IMR-90 (cell line): Measurements from ENCODE around the gene S100A13. TPM values are rescaled to one million over a fixed set of nuclear protein-coding genes. Genes with fewer than 3 reads are reported as not detected.

ENCODE experiments used
- ATAC-seq: fragments of 200-7000 bp; cut with Tn5 transposase; 2 replicates; pipeline ENCODE4 v1.9.1; 2020; ENCODE audit warnings: low read depth, mild to moderate bottlenecking, moderate library complexity
- BruUV-seq: library from RNA; stranded (reverse); fragments of 400-500 nt; replicated peaks from 2 replicates; lab custom pipeline; 2021; lab: Mats Ljungman, UMichigan
- CTCF ChIA-PET: fragments of 300-600 bp; formaldehyde crosslinking; extraction: SDS; loops from one replicate; lab custom pipeline; 2021; ENCODE audit warnings: antibody characterized with exemption; lab: Yijun Ruan, JAX
- POLR2A ChIA-PET: fragments of 300-600 bp; sonication (Branson Sonifier 250); formaldehyde crosslinking; loops from one replicate; lab custom pipeline; 2022; ENCODE audit warnings: antibody characterized with exemption; ENCODE audit not compliant: unreplicated experiment; lab: Charles Lee
- DNase-seq: peaks from one replicate; pipeline ENCODE4 v3.0.0; 2013
- H2AFZ ChIP-seq: replicated peaks from 2 replicates; pipeline ENCODE3; 2013; ENCODE audit warnings: low read length, mild to moderate bottlenecking; ENCODE audit not compliant: poor library complexity
- H2AK5ac ChIP-seq: 2 replicates; pipeline ENCODE4 v1.6.1; 2013; ENCODE audit warnings: low read depth, low read length, inconsistent platforms
- H2AK9ac ChIP-seq: replicated peaks from 2 replicates; pipeline ENCODE3; 2013; ENCODE audit warnings: mild to moderate bottlenecking, low read depth, low read length, moderate library complexity; ENCODE audit not compliant: poor library complexity
- H2BK120ac ChIP-seq: 2 replicates; pipeline ENCODE4 v1.6.1; 2013; ENCODE audit warnings: low read depth, low read length, inconsistent platforms
- H2BK15ac ChIP-seq: 3 replicates; pipeline ENCODE4 v1.6.1; 2013; ENCODE audit warnings: low read depth, low read length, inconsistent platforms
- H2BK20ac ChIP-seq: 2 replicates; pipeline ENCODE4 v1.6.1; 2013; ENCODE audit warnings: low read depth, mild to moderate bottlenecking, inconsistent platforms, low read length, moderate library complexity
- H2BK5ac ChIP-seq: 2 replicates; pipeline ENCODE4 v1.6.1; 2013; ENCODE audit warnings: mild to moderate bottlenecking, low read depth, low read length, inconsistent platforms; ENCODE audit not compliant: poor library complexity, severe bottlenecking
- H3K14ac ChIP-seq: replicated peaks from 2 replicates; pipeline ENCODE4 v1.6.1; 2013; ENCODE audit warnings: low read depth, low read length, inconsistent platforms
- H3K18ac ChIP-seq: 2 replicates; pipeline ENCODE4 v1.6.1; 2013; ENCODE audit warnings: low read depth, low read length, control low read depth
- H3K23ac ChIP-seq: 2 replicates; pipeline ENCODE4 v1.6.1; 2013; ENCODE audit warnings: low read depth, low read length, inconsistent platforms
- H3K27ac ChIP-seq: 2 replicates; pipeline ENCODE4 v1.5.1; 2013; ENCODE audit warnings: mild to moderate bottlenecking, control low read depth, low read length; ENCODE audit not compliant: insufficient read depth
- H3K27me3 ChIP-seq: 2 replicates; pipeline ENCODE4 v1.6.1; 2013; ENCODE audit warnings: low read length; ENCODE audit not compliant: control insufficient read depth, insufficient read depth
- H3K36me3 ChIP-seq: 2 replicates; pipeline ENCODE4 v1.6.1; 2013; ENCODE audit warnings: low read length, mixed read lengths; ENCODE audit not compliant: control insufficient read depth, insufficient read depth
- H3K4ac ChIP-seq: 2 replicates; pipeline ENCODE4 v1.6.1; 2013; ENCODE audit warnings: low read depth, low read length, inconsistent platforms
- H3K4me1 ChIP-seq: 2 replicates; pipeline ENCODE4 v1.6.1; 2013; ENCODE audit warnings: low read length, mixed read lengths; ENCODE audit not compliant: control insufficient read depth, insufficient read depth
- H3K4me2 ChIP-seq: 2 replicates; pipeline ENCODE4 v1.6.1; 2013; ENCODE audit warnings: low read depth, mild to moderate bottlenecking, control low read depth, low read length, moderate library complexity
- H3K4me3 ChIP-seq: 2 replicates; pipeline ENCODE4 v1.5.1; 2013; ENCODE audit warnings: low read depth, mild to moderate bottlenecking, control low read depth, low read length, moderate library complexity; ENCODE audit not compliant: insufficient read depth
- H3K56ac ChIP-seq: 2 replicates; pipeline ENCODE4 v1.6.1; 2013; ENCODE audit warnings: low read length, inconsistent platforms; ENCODE audit not compliant: insufficient read depth; ENCODE audit errors: extremely low read depth
- H3K79me1 ChIP-seq, 2 experiments: 2 replicates each; pipeline ENCODE4 v1.6.1; 2013; ENCODE audit warnings: low read length in 2 of 2, inconsistent platforms in 1 of 2, low read depth in 1 of 2
- H3K9ac ChIP-seq: 2 replicates; pipeline ENCODE4 v1.6.1; 2013; ENCODE audit warnings: low read depth, low read length, control low read depth
- H3K9me1 ChIP-seq: 2 replicates; pipeline ENCODE4 v1.6.1; 2013; ENCODE audit warnings: low read length, inconsistent platforms; ENCODE audit not compliant: insufficient read depth
- H3K9me3 ChIP-seq: 2 replicates; pipeline ENCODE4 v1.6.1; 2013; ENCODE audit warnings: low read length; ENCODE audit not compliant: control insufficient read depth, insufficient read depth
- H4K20me1 ChIP-seq: 2 replicates; pipeline ENCODE4 v1.6.1; 2013; ENCODE audit warnings: low read length, inconsistent platforms; ENCODE audit not compliant: insufficient read depth
- H4K5ac ChIP-seq: 2 replicates; pipeline ENCODE4 v1.6.1; 2013; ENCODE audit warnings: mild to moderate bottlenecking, low read depth, low read length, control low read depth
- H4K8ac ChIP-seq, 2 experiments: 2 replicates each; pipeline ENCODE4 v1.6.1; 2013; ENCODE audit warnings: low read depth in 2 of 2, low read length in 2 of 2, control low read depth in 1 of 2, inconsistent platforms in 1 of 2
- H4K91ac ChIP-seq: 2 replicates; pipeline ENCODE4 v1.6.1; 2013; ENCODE audit warnings: low read depth, low read length, inconsistent platforms; ENCODE audit not compliant: insufficient read depth
- BHLHE40 ChIP-seq: fragments of 150-350 bp; IDR thresholded peaks from 2 replicates; pipeline ENCODE4 v1.6.1; 2016; ENCODE audit warnings: mild to moderate bottlenecking, low read depth, low read length
- CEBPB ChIP-seq: IDR thresholded peaks from 2 replicates; pipeline ENCODE4 v1.6.1; 2012; ENCODE audit warnings: low read depth, low read length, improper control_type of control experiment
- CHD1 ChIP-seq: IDR thresholded peaks from 2 replicates; pipeline ENCODE4 v1.6.1; 2012; ENCODE audit warnings: low read depth, low read length, improper control_type of control experiment
- FOS ChIP-seq: fragments of 150-350 bp; IDR thresholded peaks from 2 replicates; pipeline ENCODE4 v1.6.1; 2016; ENCODE audit warnings: low read depth, low read length
- MAFK ChIP-seq: IDR thresholded peaks from 2 replicates; pipeline ENCODE4 v1.6.1; 2012; ENCODE audit warnings: low read depth, low read length, improper control_type of control experiment
- MAZ ChIP-seq: IDR thresholded peaks from 2 replicates; pipeline ENCODE4 v1.6.1; 2012; ENCODE audit warnings: low read depth, mild to moderate bottlenecking, low read length, improper control_type of control experiment, moderate library complexity, borderline replicate concordance
- MXI1 ChIP-seq: IDR thresholded peaks from 2 replicates; pipeline ENCODE4 v1.6.1; 2012; ENCODE audit warnings: low read depth, mild to moderate bottlenecking, low read length, moderate library complexity, borderline replicate concordance
- NFE2L2 ChIP-seq: fragments of 150-350 bp; IDR thresholded peaks from 2 replicates; pipeline ENCODE4 v1.6.1; 2016; ENCODE audit warnings: low read depth, mild to moderate bottlenecking, low read length
- POLR2A ChIP-seq: IDR thresholded peaks from 2 replicates; pipeline ENCODE4 v1.6.1; 2012; ENCODE audit warnings: mild to moderate bottlenecking, low read depth, low read length
- RAD21 ChIP-seq: IDR thresholded peaks from 2 replicates; pipeline ENCODE4 v1.6.1; 2012; ENCODE audit warnings: low read length, improper control_type of control experiment
- RCOR1 ChIP-seq: IDR thresholded peaks from 2 replicates; pipeline ENCODE4 v1.6.1; 2012; ENCODE audit warnings: mild to moderate bottlenecking, low read length, improper control_type of control experiment; ENCODE audit not compliant: insufficient replicate concordance
- RFX5 ChIP-seq: IDR thresholded peaks from 2 replicates; pipeline ENCODE4 v1.8.0; 2012; ENCODE audit warnings: low read depth, mild to moderate bottlenecking, low read length, moderate library complexity
- WGBS, 2 experiments: methylation state at CpG; one replicate each; pipeline versions ENCODE4 v1.1.5 to v1.1.7; 2013; ENCODE audit warnings: missing lambda C conversion rate in 2 of 2; ENCODE audit not compliant: insufficient read length in 1 of 2; ENCODE audit errors: extremely low coverage in 2 of 2; 5-methylcytosine and 5-hydroxymethylcytosine counted together
- dilution Hi-C: fragments of 300-500 bp; cut with HindIII; formaldehyde crosslinking; loops from one replicate; pipeline ENCODE4 v1.14.3; 2018; ENCODE audit warnings: low sequenced_read_pairs; ENCODE audit not compliant: unreplicated experiment
- in situ Hi-C: fragments of 300-500 bp; cut with MboI; formaldehyde crosslinking; loops from 3 replicates; pipeline ENCODE4 v1.14.3; 2019; ENCODE audit warnings: low sequenced_read_pairs, inconsistent platforms, mixed read lengths
- intact Hi-C: fragments of 100-400 bp; cut with micrococcal nuclease; formaldehyde crosslinking; loops from 2 replicates; pipeline ENCODE4 v1.10.0; 2022
- polyA plus RNA-seq, 3 experiments: library from polyadenylated mRNA; depleted of rRNA; stranded (reverse); fragments of >200 nt; gene quantifications; 2 replicates each; pipeline ENCODE4 v1.2.3, GENCODE V29; 2012; ENCODE audit warnings: low replicate concordance in 1 of 3
- total RNA-seq: library from RNA; depleted of rRNA; stranded (reverse); fragments of >200 nt; gene quantifications from 2 replicates; pipeline ENCODE4 v1.2.3, GENCODE V29; 2012
- TF ChIP-seq, protein P1 (sequence below): fragments of 150-350 bp; IDR thresholded peaks from 2 replicates; pipeline ENCODE4 v1.6.1; 2017; ENCODE audit warnings: mild to moderate bottlenecking, antibody characterized with exemption, low read length, low read depth
- TF ChIP-seq, protein P2 (sequence below): fragments of 150-350 bp; IDR thresholded peaks from 2 replicates; pipeline ENCODE4 v1.6.1; 2016; ENCODE audit warnings: low read depth, mild to moderate bottlenecking, low read length, moderate library complexity, borderline replicate concordance

S100A13 gene
- total and polyA plus RNA-seq, 2 of the 4 experiments (the other 2 are of a cell fraction) = 122 to 468 TPM

DNA sequence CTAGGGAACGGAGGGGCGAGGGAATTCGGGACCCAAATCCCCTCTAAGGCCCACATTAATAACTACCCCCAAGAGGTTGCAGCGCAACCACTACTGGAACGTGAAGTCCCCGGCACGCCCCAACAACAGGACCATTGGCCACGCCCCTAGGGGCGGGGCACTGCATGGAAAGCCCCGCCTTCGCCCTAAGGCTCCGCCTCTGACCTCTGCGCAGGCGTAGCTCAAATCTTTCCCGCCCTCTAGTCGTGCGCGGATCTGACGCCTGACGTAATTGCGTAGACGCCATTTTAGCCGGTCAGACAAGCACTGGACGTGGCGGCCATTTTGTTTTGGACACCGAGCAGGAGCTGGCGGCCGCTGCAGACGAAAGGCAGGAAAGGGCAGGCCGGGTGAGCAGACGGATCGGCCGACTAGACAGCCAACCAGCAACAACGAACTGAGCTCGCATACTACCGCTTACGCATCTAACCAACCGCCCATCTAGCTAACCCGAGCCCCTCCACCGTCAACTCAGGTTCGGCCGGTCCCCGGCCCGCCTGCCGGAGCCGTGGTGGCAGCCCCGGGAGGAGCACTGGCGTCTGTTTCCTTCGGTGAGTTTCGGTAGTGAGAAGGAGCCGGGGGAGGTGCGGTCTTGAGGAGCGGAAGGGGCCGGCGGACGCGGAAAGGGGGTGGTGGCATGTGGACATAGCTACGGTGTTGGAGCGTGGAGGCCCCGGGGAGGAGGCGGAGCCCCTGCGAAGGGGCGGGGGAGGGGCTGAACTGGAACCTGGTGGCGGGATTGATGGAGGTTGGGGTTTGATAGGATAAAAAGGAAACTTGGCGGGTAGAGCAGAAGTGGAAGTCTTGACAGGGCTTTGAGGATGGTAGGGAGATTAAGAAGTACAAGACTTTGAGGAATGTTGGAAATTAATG, 6.7 kb upstream of the S100A13 start, which contains the start of gene CHTOP:
TSS of gene CHTOP (plus strand) at position 313 of the 912 bp plus-strand sequence. CDS start 2,523 bp downstream, outside the sequence.
- 0% methylated on average over 48 of the region's 65 CpGs; no CpG with 5 or more reads in 1 of the 2 experiments for WGBS, 2 experiments
- dilution Hi-C loops = no loop called here
- CTCF ChIA-PET = interaction anchor here (0.9 to 1.6 kb wide), 6 partner anchors 12 to 123 kb away, joined by 4 to 11 read pairs (median 5); no protein-coding TSS in a partner anchor
- TF ChIP-seq NFE2L2 = no peak
- peak; percentile 88; the same call in 1 of the 2 replicates for TF ChIP-seq MXI1
- no peak for TF ChIP-seq FOS
- no peak for TF ChIP-seq MAFK
- TF ChIP-seq, protein P1, sequence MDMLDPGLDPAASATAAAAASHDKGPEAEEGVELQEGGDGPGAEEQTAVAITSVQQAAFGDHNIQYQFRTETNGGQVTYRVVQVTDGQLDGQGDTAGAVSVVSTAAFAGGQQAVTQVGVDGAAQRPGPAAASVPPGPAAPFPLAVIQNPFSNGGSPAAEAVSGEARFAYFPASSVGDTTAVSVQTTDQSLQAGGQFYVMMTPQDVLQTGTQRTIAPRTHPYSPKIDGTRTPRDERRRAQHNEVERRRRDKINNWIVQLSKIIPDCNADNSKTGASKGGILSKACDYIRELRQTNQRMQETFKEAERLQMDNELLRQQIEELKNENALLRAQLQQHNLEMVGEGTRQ = 0 out of 2 replicates have a peak, but pooled peaks have one; percentile 13
- TF ChIP-seq POLR2A = peak; percentile 94
- peak; percentile 98 for TF ChIP-seq CHD1
- TF ChIP-seq CEBPB = peak; percentile 65
- TF ChIP-seq RAD21 = no peak; the same call in 1 of the 2 replicates
- no peak for TF ChIP-seq RCOR1
- no peak for TF ChIP-seq RFX5
- TF ChIP-seq BHLHE40 = no peak
- TF ChIP-seq, protein P2, sequence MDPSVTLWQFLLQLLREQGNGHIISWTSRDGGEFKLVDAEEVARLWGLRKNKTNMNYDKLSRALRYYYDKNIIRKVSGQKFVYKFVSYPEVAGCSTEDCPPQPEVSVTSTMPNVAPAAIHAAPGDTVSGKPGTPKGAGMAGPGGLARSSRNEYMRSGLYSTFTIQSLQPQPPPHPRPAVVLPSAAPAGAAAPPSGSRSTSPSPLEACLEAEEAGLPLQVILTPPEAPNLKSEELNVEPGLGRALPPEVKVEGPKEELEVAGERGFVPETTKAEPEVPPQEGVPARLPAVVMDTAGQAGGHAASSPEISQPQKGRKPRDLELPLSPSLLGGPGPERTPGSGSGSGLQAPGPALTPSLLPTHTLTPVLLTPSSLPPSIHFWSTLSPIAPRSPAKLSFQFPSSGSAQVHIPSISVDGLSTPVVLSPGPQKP = no peak
- peak; percentile 75; the same call in 1 of the 2 replicates for TF ChIP-seq MAZ

More for the DNA sequence above, 6.7 kb upstream of the S100A13 start, which contains the start of gene CHTOP:
- Histone ChIP-seq H2AFZ (peak within 1 kb of the TSS; percentile 93), H4K5ac (peak within 1 kb of the TSS; percentile 95), H4K8ac (peak within 1 kb of the TSS; percentile 94 to 100), H2BK20ac (no peak within 1 kb of the TSS), H3K27ac (peak within 1 kb of the TSS; percentile 98), H2AK5ac (peak within 1 kb of the TSS; percentile 100), H3K4me1 (peaks cover 3% of the 10 kb centered on the region), H4K91ac (peak within 1 kb of the TSS; percentile 100), H3K23ac (peak within 1 kb of the TSS; percentile 100), H2BK15ac (no peak within 1 kb of the TSS; the same call in 2 of the 3 replicates), H3K9me3 (no peaks in the 10 kb centered on the region), H3K9me1 (0 out of 2 replicates have a peak, but pooled peaks cover 8% of the 10 kb centered on the region), H2BK5ac (peak within 1 kb of the TSS; percentile 98), H3K9ac (peak within 1 kb of the TSS; percentile 99), H3K27me3 (no peaks in the 10 kb centered on the region), H3K36me3 (peaks cover 21% of the 10 kb centered on the region), H2AK9ac (peak within 1 kb of the TSS; percentile 100), H3K4ac (peak within 1 kb of the TSS; percentile 100), H3K4me3 (peak within 1 kb of the TSS; percentile 79), H4K20me1 (peaks cover 23% of the 10 kb centered on the region; the same call in 1 of the 2 replicates), H3K4me2 (peak within 1 kb of the TSS; percentile 86), H2BK120ac (peak within 1 kb of the TSS; percentile 83), H3K79me1 (peaks cover 26 to 41% of the 10 kb centered on the region in 2 experiments), H3K18ac (peak within 1 kb of the TSS; percentile 91), H3K56ac (peak within 1 kb of the TSS; percentile 100), H3K14ac (peak within 1 kb of the TSS; percentile 100)
- BruUV-seq = TSS peak; percentile 82
- intact Hi-C loops (loop anchor here (1.0 to 2.0 kb wide), 2 partner anchors 61 to 123 kb away; no protein-coding TSS in a partner anchor), in situ Hi-C loops (no loop called here)
- POLR2A ChIA-PET = interaction anchor here (0.6 to 1.5 kb wide), 8 partner anchors 10 to 103 kb away, joined by 3 to 14 read pairs (median 4); no protein-coding TSS in a partner anchor
- DNase-seq (peak; percentile 99), ATAC-seq (peak; percentile 97)
